Stimulated activated CD8-positive, alpha-beta memory T cell treated with anti-CD3 and anti-CD28 coated beads, Interleukin-12 subunit alpha, Interleukin-12 subunit beta, amount 100 ng/mL, for 24 hours (primary cell): ENCODE results near the gene SETD5.

Experiments used
- DNase-seq: peaks from one replicate; pipeline ENCODE4 v3.0.0-alpha.2; 2020; ENCODE audit errors: extremely low read depth

SETD5 gene

GRCh38 chr3:9512456-9513045 lies 115.1 kb downstream of the SETD5 start:
- DNase-seq, result no peak

- DNase-seq, result no peak
These were observed 116.9 kb downstream of the SETD5 start for GRCh38 chr3:9514306-9514705.

DNA sequence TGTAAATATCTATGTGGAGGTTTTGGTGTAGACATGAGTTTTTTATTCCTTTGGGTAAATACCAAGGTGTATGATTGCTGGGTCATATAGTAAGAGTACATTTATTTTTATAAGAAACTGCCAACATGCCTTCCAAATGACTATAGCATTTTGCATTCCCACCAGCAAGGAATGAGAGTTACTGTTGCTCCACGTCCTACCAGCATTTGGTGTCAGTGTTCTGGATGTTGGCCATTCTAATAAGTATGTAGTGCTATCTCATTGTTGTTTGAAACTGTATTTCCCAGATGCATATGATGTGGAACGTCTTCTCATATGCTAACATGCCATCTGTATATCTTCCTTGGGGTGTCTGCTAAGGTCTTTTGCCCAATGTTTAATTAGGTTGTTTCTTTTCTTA lies 117.5 kb downstream of the SETD5 start:
- DNase-seq, result no peak

- DNase-seq, result no peak
These were observed 127.7 kb downstream of the SETD5 start for GRCh38 chr3:9525078-9525477.
